AG04450 (cell line): Measurements from ENCODE around the gene HSF2. TPM values are rescaled to one million over a fixed set of nuclear protein-coding genes. Genes with fewer than 3 reads are reported as not detected.
"Not testable (repeated sequence)": the region's sequence is repeated elsewhere in the genome, so short reads cannot be mapped to it uniquely, and the experiment has no call there.

ENCODE experiments used
- CTCF ChIA-PET: fragments of 300-600, 350-600 bp; formaldehyde crosslinking; extraction: SDS; loops from one replicate; lab custom pipeline; 2022; ENCODE audit warnings: antibody characterized with exemption, inconsistent platforms; lab: Charles Lee
- POLR2A ChIA-PET: fragments of 350-600 bp; formaldehyde crosslinking; extraction: SDS; loops from one replicate; lab custom pipeline; 2021; ENCODE audit warnings: antibody characterized with exemption, inconsistent platforms; lab: Yijun Ruan, JAX
- DNase-seq: peaks from one replicate; pipeline ENCODE4 v3.0.0-alpha.2; 2011; ENCODE audit warnings: low read depth, low spot score
- H3K27ac ChIP-seq: one replicate; pipeline ENCODE4 v1.5.1; 2012; ENCODE audit warnings: low read depth, low read length, control low read depth
- H3K27me3 ChIP-seq: one replicate; pipeline ENCODE4 v1.6.0; 2012; ENCODE audit warnings: low read length; ENCODE audit not compliant: control insufficient read depth, insufficient read depth
- H3K4me3 ChIP-seq: 2 replicates; pipeline ENCODE4 v1.5.1; 2011; ENCODE audit warnings: mild to moderate bottlenecking, low read depth, low read length, control low read depth
- H3K9me3 ChIP-seq: 2 replicates; pipeline ENCODE4 v1.5.1; 2012; ENCODE audit warnings: low read length; ENCODE audit not compliant: control insufficient read depth, insufficient read depth
- CTCF ChIP-seq: IDR thresholded peaks from 2 replicates; pipeline ENCODE4 v1.5.1; 2011; ENCODE audit warnings: low read depth, low read length, control low read depth, inconsistent platforms
- polyA plus RNA-seq: library from polyadenylated mRNA; depleted of rRNA; stranded (reverse); fragments of >200 nt; gene quantifications from 2 replicates; pipeline ENCODE4 v1.2.3, GENCODE V29; 2011

Gene HSF2
- polyA plus RNA-seq, 1 experiment: 34.4 TPM

GRCh38 chr6:122445274-122445673 is 45.8 kb downstream of the HSF2 start:
- TF ChIP-seq CTCF: no peak
- ChIA-PET POLR2A (no interaction called here), CTCF (interaction anchor here (1.7 kb wide), 1 partner anchor 47 kb away, joined by 4 read pairs; no protein-coding TSS in a partner anchor)
- Histone ChIP-seq H3K27me3 (no peaks in the 10 kb centered on the region), H3K9me3 (no peaks in the 10 kb centered on the region), H3K27ac (no peak overlapping the region), H3K4me3 (no peak overlapping the region)
- no peak for DNase-seq

DNA sequence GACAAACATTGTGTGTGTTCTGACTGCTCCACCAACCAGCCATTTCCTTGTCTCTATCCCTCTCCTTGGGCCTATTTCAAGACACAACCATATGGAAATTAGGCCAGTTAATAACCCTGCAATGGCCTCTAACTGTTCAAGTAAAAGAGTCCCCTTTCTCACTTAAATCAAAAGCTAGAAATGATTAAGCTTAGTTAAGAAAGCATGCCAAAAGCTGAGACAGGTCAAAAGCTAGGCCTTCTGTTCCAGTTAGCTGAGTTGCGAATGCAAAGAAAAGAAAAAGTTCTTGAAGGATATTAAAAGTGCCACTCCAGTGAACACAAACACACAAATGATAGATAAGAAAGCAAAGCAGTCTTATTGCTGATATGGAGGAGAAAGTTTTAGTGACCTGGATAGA is 49.6 kb downstream of the HSF2 start:
- POLR2A ChIA-PET: no interaction called here
- H3K27me3 ChIP-seq: no peaks in the 10 kb centered on the region

GRCh38 chr6:122452509-122452908 is 53.1 kb downstream of the HSF2 start:
- no peak for DNase-seq
- Histone ChIP-seq H3K27ac (no peak overlapping the region), H3K9me3 (no peaks in the 10 kb centered on the region), H3K27me3 (no peaks in the 10 kb centered on the region), H3K4me3 (no peak overlapping the region)
- POLR2A ChIA-PET: no interaction called here
- CTCF ChIA-PET: interaction anchor here (1.7 kb wide), 1 partner anchor 39 kb away, joined by 4 read pairs; no protein-coding TSS in a partner anchor
- TF ChIP-seq CTCF: no peak

More for the DNA sequence above, 49.6 kb downstream of the HSF2 start:
- CTCF ChIA-PET: interaction anchor here (2.2 kb wide), 1 partner anchor 42 kb away, joined by 7 read pairs; no protein-coding TSS in a partner anchor
- Histone ChIP-seq H3K4me3 (no peak overlapping the region), H3K27ac (no peak overlapping the region), H3K9me3 (no peaks in the 10 kb centered on the region)
- DNase-seq: no peak
- no peak for TF ChIP-seq CTCF

- ChIA-PET POLR2A (no interaction called here), CTCF (interaction anchor here (1.2 kb wide), 1 partner anchor 37 kb away, joined by 5 read pairs; no protein-coding TSS in a partner anchor)
- H3K27ac ChIP-seq: no peak overlapping the region
- DNase-seq: no peak
- no peaks in the 10 kb centered on the region for H3K27me3 ChIP-seq
- no peak for TF ChIP-seq CTCF
- H3K9me3 ChIP-seq: no peaks in the 10 kb centered on the region
- no peak overlapping the region for H3K4me3 ChIP-seq
These were observed 55.2 kb downstream of the HSF2 start for GRCh38 chr6:122454673-122455072.

- H3K27ac ChIP-seq, POLR2A ChIA-PET: not testable (repeated sequence)
These were observed 55.7 kb downstream of the HSF2 start for GRCh38 chr6:122455116-122455515.

More at GRCh38 chr6:122455116-122455515, 55.7 kb downstream of the HSF2 start:
- H3K27me3 ChIP-seq, CTCF ChIA-PET, H3K4me3 ChIP-seq, H3K9me3 ChIP-seq, DNase-seq: not testable (repeated sequence)
